ENCODE data around the gene RNF213.
"Not testable (repeated sequence)": the region's sequence is repeated elsewhere in the genome, so short reads cannot be mapped to it uniquely, and the experiment has no call there.

Gene RNF213

GRCh38 chr17:80224683-80225082 is 36.0 kb upstream of the RNF213 start:
- DNase-seq: no peak

GRCh38 chr17:80225230-80225629 is 35.4 kb upstream of the RNF213 start:
- DNase-seq: no peak

GRCh38 chr17:80227156-80227555 is 33.5 kb upstream of the RNF213 start:
- no peak for DNase-seq

- no peak for DNase-seq
Observed at GRCh38 chr17:80227666-80228065, 33.0 kb upstream of the RNF213 start.

- DNase-seq: no peak
Observed at GRCh38 chr17:80228477-80228876, 32.2 kb upstream of the RNF213 start.

GRCh38 chr17:80229011-80229410 is 31.6 kb upstream of the RNF213 start:
- no peak for DNase-seq

- DNase-seq: no peak
Observed at GRCh38 chr17:80232438-80232837, 28.2 kb upstream of the RNF213 start.

GRCh38 chr17:80233202-80233601 is 27.4 kb upstream of the RNF213 start:
- no peak for DNase-seq

- DNase-seq: no peak
Observed at GRCh38 chr17:80236911-80237310, 23.7 kb upstream of the RNF213 start.

GRCh38 chr17:80237386-80237785 is 23.3 kb upstream of the RNF213 start:
- DNase-seq: no peak

- no peak for DNase-seq
Observed at GRCh38 chr17:80242505-80242904, 18.1 kb upstream of the RNF213 start.

- no peak for DNase-seq
Observed at GRCh38 chr17:80243526-80244433, 16.9 kb upstream of the RNF213 start.

GRCh38 chr17:80244448-80244847 is 16.2 kb upstream of the RNF213 start:
- not testable (repeated sequence) for DNase-seq

- DNase-seq: no peak
Observed at GRCh38 chr17:80244871-80245509, 15.7 kb upstream of the RNF213 start.

GRCh38 chr17:80245566-80246265 is 14.9 kb upstream of the RNF213 start:
- no peak for DNase-seq

- DNase-seq: no peak
Observed at GRCh38 chr17:80246266-80246681, 14.4 kb upstream of the RNF213 start.

GRCh38 chr17:80246726-80247125 is 13.9 kb upstream of the RNF213 start:
- DNase-seq: no peak

- DNase-seq: no peak
Observed at GRCh38 chr17:80247561-80247960, 13.1 kb upstream of the RNF213 start.

GRCh38 chr17:80248001-80248893 is 12.4 kb upstream of the RNF213 start:
- DNase-seq: no peak

GRCh38 chr17:80248894-80249710 is 11.6 kb upstream of the RNF213 start:
- DNase-seq: no peak

GRCh38 chr17:80251966-80252365 is 8.7 kb upstream of the RNF213 start:
- DNase-seq: no peak

- no peak for DNase-seq
Observed at GRCh38 chr17:80252871-80253270, 7.8 kb upstream of the RNF213 start.
